LNCaP clone FGC (cell line): Measurements from ENCODE around the gene GID8.
A peak's percentile ranks its signal among the peaks of the same experiment; 100 is the strongest.

Source experiments
- DNase-seq: peaks from one replicate; pipeline ENCODE4 v3.0.0-alpha.2; 2011; ENCODE audit warnings: low read depth
- H3K4me3 ChIP-seq: 2 replicates; pipeline ENCODE4 v1.5.1; 2011; ENCODE audit warnings: mild to moderate bottlenecking, low read depth, low read length, control low read depth
- CTCF ChIP-seq: IDR thresholded peaks from 2 replicates; pipeline ENCODE4 v1.5.1; 2012; ENCODE audit warnings: mild to moderate bottlenecking; ENCODE audit not compliant: control insufficient read depth, insufficient read depth; ENCODE audit errors: extremely low read depth

GID8 gene

GRCh38 chr20:62902926-62903615 lies 34.9 kb upstream of the GID8 start:
- no peak for TF ChIP-seq CTCF
- DNase-seq, result no peak
- H3K4me3 ChIP-seq, result no peak overlapping the region

- DNase-seq, result no peak
- H3K4me3 ChIP-seq, result no peak overlapping the region
- TF ChIP-seq CTCF, result no peak
These were observed 32.3 kb upstream of the GID8 start for GRCh38 chr20:62905536-62906117.

GRCh38 chr20:62906209-62906608 lies 31.7 kb upstream of the GID8 start:
- no peak for TF ChIP-seq CTCF
- no peak for DNase-seq

GRCh38 chr20:62906647-62907375 lies 31.1 kb upstream of the GID8 start:
- no peak for TF ChIP-seq CTCF
- H3K4me3 ChIP-seq, result no peak overlapping the region
- DNase-seq, result no peak

More at GRCh38 chr20:62906209-62906608, 31.7 kb upstream of the GID8 start:
- H3K4me3 ChIP-seq, result no peak overlapping the region

- DNase-seq, result no peak
- no peak overlapping the region for H3K4me3 ChIP-seq
These were observed 30.3 kb upstream of the GID8 start for GRCh38 chr20:62907384-62908317.

More at GRCh38 chr20:62907384-62908317, 30.3 kb upstream of the GID8 start:
- peak; percentile 45 for TF ChIP-seq CTCF
